Measurements from ENCODE around the gene SOS2. TPM values are rescaled to one million over a fixed set of nuclear protein-coding genes. Genes with fewer than 3 reads are reported as not detected.
"Not testable (repeated sequence)": the region's sequence is repeated elsewhere in the genome, so short reads cannot be mapped to it uniquely, and the experiment has no call there.

Gene SOS2
- total RNA-seq, 1 experiment from 2014 or later, result 9.4 TPM

DNA sequence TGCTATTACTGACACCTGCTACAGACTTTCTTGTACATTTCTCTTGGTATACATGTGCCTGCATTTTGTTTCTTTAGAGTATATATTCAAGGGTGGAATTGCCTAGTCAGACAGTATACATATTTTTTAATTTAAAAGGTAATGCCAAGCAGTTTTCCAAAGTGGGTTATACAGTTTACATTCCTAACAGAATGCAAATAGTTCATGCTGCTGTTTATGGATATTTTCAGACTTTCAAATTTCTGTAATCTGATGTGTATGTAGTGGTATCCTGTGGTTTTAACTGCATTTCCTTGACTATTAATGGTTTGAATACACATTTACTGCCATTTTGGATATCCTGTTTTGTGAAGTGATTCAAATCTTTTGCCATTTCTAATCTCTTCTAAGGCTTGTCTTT, 59.5 kb downstream of the SOS2 start:
- H3K79me1 ChIP-seq (ENCODE audit: insufficient read depth, low read depth, low read length, poor library complexity, severe bottlenecking), result no peaks in the 10 kb centered on the region
- no peak for DNase-seq
- H2AFZ ChIP-seq (ENCODE audit: low read length), result no peak overlapping the region
- no peak overlapping the region for H3K4me2 ChIP-seq (ENCODE audit: insufficient read depth, insufficient read length, low read length)
- no peak overlapping the region for H4K5ac ChIP-seq (ENCODE audit: insufficient read length, low read depth, low read length)
- H3K23me2 ChIP-seq (ENCODE audit: insufficient read length, low read depth, low read length, poor library complexity, severe bottlenecking), result no peaks in the 10 kb centered on the region
- no peaks in the 10 kb centered on the region for H4K20me1 ChIP-seq (ENCODE audit: control insufficient read depth, insufficient read depth, insufficient read length)
- no peak overlapping the region for H2BK120ac ChIP-seq (ENCODE audit: low read depth, low read length, poor library complexity, severe bottlenecking)
- no peak overlapping the region for H3T11ph ChIP-seq (ENCODE audit: low read length)
- no peak overlapping the region for H4K8ac ChIP-seq (replicated peaks; ENCODE audit: insufficient read length, low read depth, low read length)
- no peaks in the 10 kb centered on the region for H3K79me2 ChIP-seq (ENCODE audit: insufficient read depth, low read length)
- H3K9ac ChIP-seq (ENCODE audit: extremely low read depth, insufficient read length, low read length), result no peak overlapping the region
- no peak overlapping the region for H2BK5ac ChIP-seq (ENCODE audit: insufficient read length, low read length)
- H3K27ac ChIP-seq (ENCODE audit: insufficient read length, low read depth, low read length), result no peak overlapping the region
- no peaks in the 10 kb centered on the region for H3K9me3 Mint-ChIP-seq
- no peak overlapping the region for H2BK15ac ChIP-seq (ENCODE audit: low read depth, low read length)
- no peaks in the 10 kb centered on the region for H3K4me1 ChIP-seq (ENCODE audit: insufficient read depth, low read length)
- H3K18ac ChIP-seq (ENCODE audit: insufficient read length, low read depth, low read length), result no peak overlapping the region
- no peaks in the 10 kb centered on the region; a peak in 1 of 7 replicates for H3K36me3 Mint-ChIP-seq (ENCODE audit: insufficient read depth in 1 of 3, low read depth in 3 of 3)
- H3K4me1 Mint-ChIP-seq, result no peaks in the 10 kb centered on the region
- H2AK5ac ChIP-seq (ENCODE audit: insufficient read length, low read length), result no peak overlapping the region
- H2BK20ac ChIP-seq (ENCODE audit: low read depth, low read length, poor library complexity, severe bottlenecking), result no peak overlapping the region
- no peak overlapping the region for H3K23ac ChIP-seq (ENCODE audit: insufficient read length, low read depth, low read length)
- no peak overlapping the region for H3K56ac ChIP-seq (ENCODE audit: insufficient read length, low read depth, low read length)
- no peak overlapping the region for H3K27ac Mint-ChIP-seq
- no peak overlapping the region for H3K14ac ChIP-seq (ENCODE audit: insufficient read depth, low read length)
- H3K27me3 ChIP-seq (ENCODE audit: insufficient read depth, low read length), result no peaks in the 10 kb centered on the region
- H3K4ac ChIP-seq (ENCODE audit: low read depth, low read length), result no peak overlapping the region
- no peaks in the 10 kb centered on the region for H3K9me3 ChIP-seq (ENCODE audit: control insufficient read depth, low read depth, low read length)
- H2BK12ac ChIP-seq (ENCODE audit: insufficient read length, low read depth, low read length), result no peak overlapping the region
- H3K4me3 Mint-ChIP-seq, result no peak overlapping the region
- TF ChIP-seq CTCF (conservative IDR thresholded peaks at IDR 0.05), result no peak
- no peak overlapping the region for H4K91ac ChIP-seq (ENCODE audit: insufficient read length, low read depth, low read length)
- H3K27me3 Mint-ChIP-seq (ENCODE audit: low read depth), result no peaks in the 10 kb centered on the region

- H3K4me3 Mint-ChIP-seq; H3K4me1 ChIP-seq (ENCODE audit: insufficient read depth, low read length); H3K23me2 ChIP-seq (ENCODE audit: insufficient read length, low read depth, low read length, poor library complexity, severe bottlenecking); H3K4ac ChIP-seq (ENCODE audit: low read depth, low read length); H3K27me3 ChIP-seq (ENCODE audit: insufficient read depth, low read length); H4K8ac ChIP-seq (replicated peaks; ENCODE audit: insufficient read length, low read depth, low read length); H3K18ac ChIP-seq (ENCODE audit: insufficient read length, low read depth, low read length); H3K14ac ChIP-seq (ENCODE audit: insufficient read depth, low read length); H2BK120ac ChIP-seq (ENCODE audit: low read depth, low read length, poor library complexity, severe bottlenecking); H3K9me3 ChIP-seq (ENCODE audit: control insufficient read depth, low read depth, low read length); H2BK20ac ChIP-seq (ENCODE audit: low read depth, low read length, poor library complexity, severe bottlenecking); H3K27me3 Mint-ChIP-seq (ENCODE audit: low read depth); H3T11ph ChIP-seq (ENCODE audit: low read length); H3K9ac ChIP-seq (ENCODE audit: extremely low read depth, insufficient read length, low read length); H3K56ac ChIP-seq (ENCODE audit: insufficient read length, low read depth, low read length); H3K4me2 ChIP-seq (ENCODE audit: insufficient read depth, insufficient read length, low read length); H4K5ac ChIP-seq (ENCODE audit: insufficient read length, low read depth, low read length); H2BK5ac ChIP-seq (ENCODE audit: insufficient read length, low read length); H3K27ac ChIP-seq (ENCODE audit: insufficient read length, low read depth, low read length); H4K91ac ChIP-seq (ENCODE audit: insufficient read length, low read depth, low read length); H3K23ac ChIP-seq (ENCODE audit: insufficient read length, low read depth, low read length); H3K79me2 ChIP-seq (ENCODE audit: insufficient read depth, low read length); H3K79me1 ChIP-seq (ENCODE audit: insufficient read depth, low read depth, low read length, poor library complexity, severe bottlenecking); DNase-seq; H4K20me1 ChIP-seq (ENCODE audit: control insufficient read depth, insufficient read depth, insufficient read length); H3K36me3 Mint-ChIP-seq (ENCODE audit: insufficient read depth in 1 of 3, low read depth in 3 of 3); H3K9me3 Mint-ChIP-seq; H2BK15ac ChIP-seq (ENCODE audit: low read depth, low read length); H3K27ac Mint-ChIP-seq; H2AK5ac ChIP-seq (ENCODE audit: insufficient read length, low read length); H3K4me1 Mint-ChIP-seq; H2AFZ ChIP-seq (ENCODE audit: low read length); H2BK12ac ChIP-seq (ENCODE audit: insufficient read length, low read depth, low read length): not testable (repeated sequence)
- no CpG with 5 or more reads among the region's 4 CpGs for WGBS (ENCODE audit: extremely low coverage, insufficient read length, low lambda C conversion rate)
These were observed 64.0 kb downstream of the SOS2 start for GRCh38 chr14:50167381-50167780.

All from H9 (cell line).